ENCODE results near the gene CEP128.
"Not testable (repeated sequence)": the region's sequence is repeated elsewhere in the genome, so short reads cannot be mapped to it uniquely, and the experiment has no call there.

CEP128 gene

DNA sequence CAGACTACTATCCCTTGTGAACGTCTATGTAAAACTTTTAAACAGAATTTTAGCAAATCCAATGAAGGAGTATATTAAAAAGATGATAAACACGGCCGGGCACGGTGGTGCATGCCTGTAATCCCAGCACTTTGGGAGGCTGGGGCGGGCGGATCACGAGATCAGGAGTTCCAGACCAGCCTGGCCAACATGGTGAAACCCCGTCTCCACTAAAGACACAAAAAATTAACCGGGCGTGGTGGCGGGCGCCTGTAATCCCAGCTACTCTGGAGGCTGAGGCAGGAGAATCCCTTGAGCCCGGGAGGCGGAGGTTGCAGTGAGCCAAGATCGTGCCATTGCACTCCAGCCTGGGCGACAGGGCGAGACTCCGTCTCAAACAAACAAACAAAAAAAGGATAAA, 11.7 kb upstream of the CEP128 start:
- not testable (repeated sequence) for DNase-seq (ENCODE audit: low spot score)

DNA sequence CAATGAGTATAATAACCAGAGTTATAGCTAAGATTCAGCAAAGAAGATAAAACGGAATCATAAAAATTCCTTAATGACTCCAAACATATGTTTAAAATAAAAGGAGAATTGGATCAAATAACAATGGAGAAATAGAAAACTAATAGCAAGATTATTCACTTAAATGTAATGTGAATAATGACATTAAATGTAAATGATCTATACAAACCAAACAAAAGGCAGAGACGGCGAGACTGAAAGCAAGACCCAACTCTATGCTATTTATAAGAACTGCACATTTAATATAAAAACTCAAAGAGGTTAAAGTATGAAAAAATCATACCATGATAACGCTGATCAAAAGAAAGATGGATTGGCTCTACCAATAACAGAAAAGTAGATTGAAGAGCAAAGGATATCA, 10.0 kb upstream of the CEP128 start:
- DNase-seq (ENCODE audit: low spot score): no peak

DNA sequence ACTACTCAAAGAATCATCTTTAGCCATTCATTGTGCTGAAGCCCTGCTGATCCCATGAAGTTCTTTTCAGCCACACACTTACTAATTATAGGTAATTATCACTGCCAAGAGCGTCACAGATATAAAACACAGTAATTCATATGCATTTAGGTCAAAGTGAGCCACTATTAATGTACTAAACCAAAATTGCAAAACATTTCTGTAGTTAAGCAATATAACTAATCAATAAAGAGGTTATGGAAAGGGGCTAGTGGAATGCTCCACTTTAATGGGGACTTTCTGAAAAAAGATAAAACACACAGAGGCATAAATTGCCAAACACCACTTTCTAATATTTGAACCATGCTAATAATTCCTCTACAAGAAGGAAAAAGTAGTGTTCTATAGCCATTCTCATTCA, 6.8 kb upstream of the CEP128 start:
- DNase-seq (ENCODE audit: low spot score): no peak

DNA sequence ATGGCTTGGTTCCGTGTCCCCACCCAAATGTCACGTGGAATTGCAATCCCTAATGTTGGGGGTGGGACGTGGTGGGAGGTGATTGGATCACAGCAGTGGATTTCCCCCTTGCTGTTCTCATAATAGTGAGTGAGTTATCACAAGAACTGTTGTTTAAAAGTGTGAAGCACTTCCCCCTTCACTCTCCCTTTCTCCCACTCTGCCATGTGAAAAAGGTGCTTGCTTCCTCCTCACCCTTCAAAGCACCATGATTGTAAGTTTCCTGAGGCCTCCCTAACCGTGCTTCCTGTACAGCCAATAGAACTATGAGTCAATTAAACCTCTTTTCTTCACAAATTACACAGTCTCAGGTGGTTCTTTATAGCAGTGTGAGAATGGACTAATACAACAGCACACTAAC, 5.3 kb upstream of the CEP128 start:
- no peak for DNase-seq (ENCODE audit: low spot score)

DNA sequence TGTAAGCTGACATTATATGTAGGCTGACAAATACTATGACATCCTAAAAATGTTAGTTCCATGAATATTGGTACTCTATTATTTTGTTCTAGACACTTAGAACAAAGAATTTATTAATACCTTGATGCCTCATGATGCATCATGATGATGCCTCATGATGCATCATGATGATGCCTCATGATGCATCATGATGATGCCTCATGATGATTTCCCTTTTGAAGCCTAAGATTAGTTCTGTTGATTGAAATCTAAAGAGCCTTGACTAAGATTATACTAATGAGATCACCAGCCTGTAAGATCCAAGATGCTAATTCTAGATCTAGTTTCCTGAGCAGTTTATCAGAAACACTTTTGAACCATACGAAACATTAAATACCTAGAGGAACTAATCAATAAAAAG, 4.6 kb upstream of the CEP128 start:
- no peak for DNase-seq (ENCODE audit: low spot score)

DNA sequence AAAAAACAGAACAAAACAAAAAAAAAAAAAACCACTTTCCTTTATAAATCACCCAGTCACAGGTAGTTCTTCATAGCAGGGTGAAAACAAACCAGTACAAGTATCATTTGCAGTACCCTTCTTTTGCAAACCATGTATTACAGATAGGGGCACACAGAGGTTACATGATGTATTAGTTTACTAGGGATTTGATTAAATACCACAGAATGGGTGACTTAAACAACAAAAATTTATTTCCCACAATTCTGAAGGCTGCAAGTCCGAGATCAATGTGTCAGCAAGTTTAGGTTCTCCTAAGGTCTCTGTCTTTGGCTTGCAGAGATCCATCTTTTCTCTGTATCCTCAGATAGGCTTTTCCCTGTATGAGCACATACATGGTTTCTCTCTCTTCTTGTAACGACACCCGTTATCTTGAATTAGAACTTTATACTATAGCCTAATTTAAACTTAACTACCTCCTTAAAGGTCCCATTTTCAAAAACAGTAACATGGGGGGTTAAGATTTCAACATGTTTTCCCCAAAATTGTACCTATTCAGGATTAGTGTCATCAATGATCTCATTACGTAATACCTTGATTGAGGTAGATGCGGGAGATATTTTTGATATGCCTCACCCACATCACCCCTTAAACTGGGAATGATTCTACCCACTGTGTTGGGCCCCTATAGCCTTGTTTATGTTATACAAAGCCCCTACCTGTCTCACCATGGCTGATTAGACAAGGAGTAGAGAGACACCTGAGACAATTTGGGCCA, 3.5 kb upstream of the CEP128 start:
- no peak for DNase-seq (ENCODE audit: low spot score)

DNA sequence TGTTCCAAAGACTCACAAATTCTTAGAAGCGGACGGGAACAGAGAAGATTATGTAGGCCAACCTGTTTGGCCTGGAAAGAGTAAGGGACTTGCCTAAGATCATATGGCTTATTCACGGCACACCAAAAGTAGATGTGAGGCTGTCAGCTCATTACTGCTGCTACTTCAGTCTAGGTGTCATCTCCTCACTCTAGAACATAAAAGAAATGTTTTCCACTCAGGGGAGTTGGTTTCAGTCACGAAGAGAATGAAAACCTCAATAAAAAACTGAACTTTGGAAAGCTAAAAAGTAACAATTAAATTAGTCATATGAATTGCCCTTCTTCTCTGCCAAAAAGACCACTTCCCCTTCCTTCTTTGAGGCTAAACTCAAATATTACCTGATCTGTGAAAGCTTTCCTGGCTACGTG, 658 bp upstream of the CEP128 start:
- DNase-seq (ENCODE audit: low spot score): no peak

DNA sequence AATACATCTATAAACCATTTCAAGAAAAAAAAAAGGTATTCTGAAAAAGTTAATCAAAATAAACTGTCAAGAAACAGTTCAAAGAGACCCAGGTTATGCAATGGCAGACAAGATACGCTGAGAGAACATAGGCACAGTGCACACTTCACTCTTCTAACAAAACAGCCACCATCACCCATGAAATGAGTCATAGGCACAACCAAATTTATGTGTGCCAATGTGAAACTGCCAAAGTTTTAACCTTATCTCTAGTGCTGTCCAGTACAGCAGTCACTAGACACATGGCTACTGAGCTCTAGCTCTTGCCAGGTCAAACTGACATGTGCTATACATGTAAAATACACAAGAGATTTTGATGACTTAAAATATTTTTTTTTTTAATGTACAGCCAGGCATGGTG, 1.4 kb downstream of the CEP128 start:
- no peak for DNase-seq (ENCODE audit: low spot score)

DNA sequence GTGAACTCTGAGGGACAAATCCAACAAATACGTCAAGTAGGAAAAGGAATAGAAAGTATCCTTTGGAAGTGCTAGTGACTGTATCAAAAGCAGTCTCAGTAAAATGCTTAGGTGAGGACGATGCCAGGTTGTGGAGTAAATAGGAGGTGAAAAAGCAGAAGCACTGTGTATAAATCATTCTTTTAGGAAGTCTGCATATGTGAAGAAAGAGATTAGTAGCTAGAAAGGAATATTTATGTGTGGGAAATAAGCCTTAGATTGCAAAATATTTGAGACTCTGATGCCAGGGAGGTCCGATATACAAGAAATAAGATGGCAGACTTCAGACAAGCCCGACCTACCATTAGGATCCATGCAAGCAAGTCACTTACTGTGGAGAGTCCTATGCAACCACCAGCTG, 7.9 kb downstream of the CEP128 start:
- no peak for DNase-seq (ENCODE audit: low spot score)

DNA sequence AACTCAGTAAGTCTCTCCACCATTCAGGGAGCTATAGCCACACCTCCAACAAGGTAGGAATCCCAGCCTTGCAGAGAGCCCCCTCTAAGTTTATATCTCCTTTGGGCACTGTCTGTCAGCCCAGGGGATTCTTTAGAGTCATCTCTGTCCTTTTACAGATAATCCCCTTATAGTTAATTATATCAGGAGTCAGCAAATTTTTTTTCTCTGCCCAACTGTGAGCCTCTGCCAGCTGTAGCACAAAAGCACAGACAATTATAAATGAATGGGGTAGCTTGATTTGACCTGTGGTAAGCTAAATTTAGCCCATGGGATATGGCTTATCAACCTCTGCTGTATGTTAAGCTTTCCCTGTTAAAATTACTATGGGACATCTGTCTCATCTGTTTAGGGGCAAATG, 8.3 kb downstream of the CEP128 start:
- no peak for DNase-seq (ENCODE audit: low spot score)

DNA sequence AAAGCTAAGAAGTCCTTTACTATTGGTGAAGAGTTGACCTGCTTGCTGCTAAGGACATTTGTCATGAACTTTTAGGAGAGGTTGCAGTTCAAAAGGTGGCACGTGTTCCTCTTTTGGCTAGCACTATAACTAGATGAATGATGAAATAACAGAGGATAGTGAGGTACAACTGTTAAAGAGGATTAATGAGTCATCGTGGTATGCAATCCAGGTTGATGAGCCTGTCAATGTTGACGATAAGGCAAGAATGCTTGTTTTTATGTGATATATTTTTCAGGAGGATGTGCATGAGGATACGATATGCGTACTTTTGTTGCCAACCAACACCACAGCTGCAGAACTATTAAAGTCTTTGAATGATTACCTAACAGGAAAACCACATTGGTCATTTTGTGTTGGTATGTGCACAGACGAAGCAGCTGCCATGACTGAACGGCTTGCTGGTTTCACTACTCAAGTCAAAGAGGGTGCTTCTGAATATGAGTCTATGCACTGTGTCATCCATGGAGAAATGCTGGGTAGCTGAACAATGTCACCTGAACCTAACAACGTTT, 10.6 kb downstream of the CEP128 start:
- DNase-seq (ENCODE audit: low spot score): peak; percentile 53

DNA sequence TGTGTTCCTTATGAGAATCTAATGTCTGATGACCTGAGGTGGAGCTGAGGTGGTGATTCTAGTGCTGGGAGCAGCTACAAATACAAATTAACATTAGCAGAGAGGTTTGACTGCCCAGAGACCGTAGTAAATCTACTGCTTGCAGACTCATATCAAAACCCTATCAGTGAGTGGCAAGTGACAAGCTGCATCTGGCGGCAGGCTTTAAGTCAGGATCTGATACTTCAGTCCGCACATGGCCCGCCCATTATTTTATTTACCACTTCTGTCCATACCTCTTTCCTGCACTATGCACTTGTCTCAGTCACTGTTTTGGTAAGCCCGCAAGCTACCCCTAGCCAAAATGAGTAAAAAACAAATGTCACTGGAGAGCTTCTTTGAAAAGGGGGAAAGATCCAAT, 11.4 kb downstream of the CEP128 start:
- DNase-seq (ENCODE audit: low spot score): no peak

DNA sequence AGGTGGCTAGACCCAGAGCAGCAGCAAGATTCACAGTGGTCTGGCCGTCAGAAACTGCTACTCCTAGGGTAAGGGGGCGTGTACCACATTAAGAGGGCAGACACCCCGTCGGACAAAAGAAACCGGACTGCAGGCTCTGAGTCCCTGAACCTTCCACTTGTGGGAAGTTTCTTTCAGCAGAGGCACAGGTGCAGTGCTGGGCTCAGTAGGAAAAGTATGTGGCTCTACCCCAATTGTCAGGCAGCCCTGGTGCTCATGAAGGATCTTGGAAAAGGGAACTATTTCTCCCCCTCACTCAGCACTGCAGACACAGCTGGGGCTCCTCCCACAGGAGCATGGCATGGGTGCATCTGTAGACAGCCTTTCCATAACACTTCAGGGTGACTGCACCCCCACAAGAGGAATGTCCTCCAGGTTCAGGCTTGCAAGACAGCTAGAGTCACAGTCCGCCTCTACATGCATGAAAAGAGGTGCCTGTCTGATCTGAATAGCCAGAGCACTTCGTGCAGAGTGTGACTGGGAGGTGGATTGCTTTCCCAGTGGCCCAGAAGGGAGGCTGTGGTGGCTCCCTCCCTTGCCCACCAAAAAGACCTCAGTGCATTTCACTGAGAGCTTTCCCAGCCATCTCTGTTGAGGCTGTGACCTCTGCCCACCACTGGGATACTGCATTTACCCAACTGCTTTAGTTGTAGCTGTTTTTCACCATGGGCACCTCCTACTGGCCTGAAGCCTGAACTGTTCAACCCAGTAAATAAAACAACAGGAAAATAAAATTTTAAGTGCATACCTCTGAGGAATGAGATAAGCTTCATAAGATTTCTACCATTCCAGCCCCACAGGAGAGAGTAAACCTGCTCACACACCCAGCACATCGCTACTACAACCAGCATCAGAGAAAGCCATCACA, 14.2 kb downstream of the CEP128 start:
- DNase-seq (ENCODE audit: low spot score): no peak

DNA sequence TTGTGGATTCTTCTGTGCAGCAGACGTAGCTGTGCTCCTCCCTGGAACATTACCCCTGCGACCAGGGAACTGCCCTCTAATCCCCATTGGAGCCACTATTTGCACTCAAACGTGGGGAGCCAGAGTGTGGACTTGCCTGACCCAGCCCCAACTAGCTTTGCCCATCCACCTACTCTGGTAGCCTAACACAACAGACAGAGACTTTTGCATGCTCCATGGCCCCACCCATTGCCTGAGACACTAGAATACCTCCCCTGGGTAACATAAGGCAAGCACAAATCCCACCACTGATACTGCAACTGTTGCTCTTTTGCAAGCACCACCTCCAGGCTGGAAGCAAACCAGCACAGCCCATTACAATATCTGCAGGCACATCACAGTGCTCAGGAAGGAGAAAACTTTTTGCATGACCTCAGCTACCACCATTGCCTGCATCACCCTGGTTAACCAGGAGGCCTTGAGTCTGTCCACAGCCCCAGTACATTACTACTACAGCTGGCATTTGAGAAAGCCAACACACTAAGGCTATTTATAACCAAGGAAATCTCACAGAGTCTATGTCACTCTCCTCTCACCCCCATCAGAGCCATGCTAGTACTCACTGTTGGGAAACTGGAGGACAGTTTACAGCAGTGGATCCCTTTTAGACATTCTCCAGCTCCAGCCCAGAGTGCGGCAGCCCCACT, 15.0 kb downstream of the CEP128 start:
- DNase-seq (ENCODE audit: low spot score): peak; percentile 49

DNA sequence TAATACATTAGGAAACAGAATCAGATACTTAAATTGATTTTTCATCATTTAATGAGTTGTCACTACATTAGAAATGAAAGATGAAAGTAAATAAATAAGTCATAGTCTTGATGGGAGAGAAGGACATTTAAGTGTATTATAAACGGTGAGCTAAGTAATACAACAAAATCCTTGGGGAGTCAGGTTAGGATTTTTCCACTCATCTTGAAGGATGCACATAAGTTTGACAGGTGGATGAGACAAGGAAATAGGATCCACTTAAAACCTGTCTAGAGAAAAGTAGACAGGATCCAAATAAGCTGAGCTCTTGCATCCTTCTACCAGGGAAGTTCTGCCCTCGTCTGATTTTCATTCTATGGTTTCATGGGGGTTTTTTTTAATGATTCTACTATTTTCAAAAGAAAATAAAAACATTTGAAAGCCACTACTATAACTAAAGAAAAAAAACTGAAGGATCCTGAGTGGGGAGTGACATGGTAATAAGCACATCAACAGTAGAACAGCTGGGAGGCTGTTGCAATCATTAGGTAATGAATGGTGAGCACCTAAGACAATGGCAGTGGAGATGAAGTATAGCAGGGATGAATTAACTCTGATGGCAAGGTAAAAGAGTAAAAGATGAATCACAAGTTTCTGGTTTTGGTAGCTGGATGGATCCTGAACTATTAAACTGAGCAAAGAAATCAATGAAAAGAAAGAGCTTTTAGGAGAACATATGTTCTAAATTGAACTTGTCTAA, 17.0 kb downstream of the CEP128 start:
- DNase-seq (ENCODE audit: low spot score): no peak

DNA sequence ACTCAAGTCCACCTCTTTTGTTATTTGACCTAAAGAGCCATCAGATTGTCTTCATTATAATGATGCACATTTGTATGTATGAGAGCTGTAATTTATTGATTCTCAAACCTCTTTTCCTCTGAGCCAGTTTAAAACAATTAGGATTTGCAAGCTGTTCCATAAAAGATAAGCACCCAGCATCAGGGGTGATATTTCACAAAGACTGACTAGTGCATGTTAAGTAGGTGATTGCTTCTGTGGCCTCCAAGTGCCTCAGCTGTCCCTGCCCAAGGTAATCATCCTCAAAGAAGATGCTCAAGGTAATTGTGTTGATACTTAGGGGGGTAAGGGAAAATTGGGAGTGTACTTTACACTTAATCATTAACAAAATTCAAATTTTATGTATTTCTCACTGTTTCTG, 18.2 kb downstream of the CEP128 start:
- no peak for DNase-seq (ENCODE audit: low spot score)

DNA sequence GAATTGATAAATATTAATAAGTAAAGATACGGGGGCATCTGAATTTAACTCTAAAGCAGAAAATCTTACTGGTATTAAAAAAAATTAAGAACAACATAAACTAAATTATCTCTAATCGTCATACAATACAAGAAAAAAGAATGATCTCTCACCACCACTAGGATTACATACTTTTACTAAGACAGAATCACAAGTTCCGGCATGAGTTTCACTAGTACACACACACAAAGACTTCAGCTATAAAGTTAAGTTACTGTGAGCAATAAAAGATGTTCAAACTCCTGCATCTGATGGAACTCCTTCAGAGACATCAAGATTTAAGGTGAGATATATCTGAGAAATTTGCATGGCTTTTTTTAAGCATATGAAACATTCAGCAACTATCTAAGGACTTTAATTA, 21.9 kb downstream of the CEP128 start:
- no peak for DNase-seq (ENCODE audit: low spot score)

DNA sequence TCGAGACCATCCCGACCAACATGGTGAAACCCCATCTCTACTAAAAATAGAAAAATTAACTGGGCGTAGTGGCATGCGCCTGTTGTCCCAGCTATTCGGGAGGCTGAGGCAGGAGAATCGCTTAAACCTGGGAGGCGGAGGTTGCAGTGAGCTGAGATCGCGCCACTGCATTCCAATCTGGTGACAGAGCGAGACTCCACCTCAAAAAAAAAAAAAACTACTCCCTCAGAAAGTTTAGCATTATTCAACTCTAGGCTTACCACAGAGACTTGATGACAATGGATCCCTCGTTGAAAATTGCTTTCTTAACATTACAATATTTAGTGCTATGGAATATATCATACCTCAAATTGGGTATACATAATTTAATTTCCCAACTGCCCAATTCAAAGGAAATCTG, 29.5 kb downstream of the CEP128 start:
- not testable (repeated sequence) for DNase-seq (ENCODE audit: low spot score)

DNA sequence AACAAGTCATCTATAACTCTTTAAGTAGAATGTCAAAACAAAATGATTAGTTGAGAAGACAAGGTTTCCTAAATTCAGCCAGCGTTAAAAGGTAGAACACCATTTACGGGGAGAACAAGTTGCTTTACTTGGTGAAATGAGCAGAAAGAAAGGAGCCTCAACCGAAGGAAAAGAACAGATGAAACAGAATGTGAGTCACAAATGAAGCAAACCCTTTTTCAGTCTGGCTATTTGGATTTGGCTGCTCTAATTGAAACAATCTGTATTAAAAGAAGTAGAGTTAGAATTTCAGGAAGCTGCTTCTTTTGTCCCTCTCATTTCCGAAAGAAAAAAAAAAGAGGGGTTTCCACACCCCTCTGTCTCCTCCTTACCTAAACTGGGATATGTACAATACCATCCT, 34.6 kb downstream of the CEP128 start:
- peak; percentile 63 for DNase-seq (ENCODE audit: low spot score)

DNA sequence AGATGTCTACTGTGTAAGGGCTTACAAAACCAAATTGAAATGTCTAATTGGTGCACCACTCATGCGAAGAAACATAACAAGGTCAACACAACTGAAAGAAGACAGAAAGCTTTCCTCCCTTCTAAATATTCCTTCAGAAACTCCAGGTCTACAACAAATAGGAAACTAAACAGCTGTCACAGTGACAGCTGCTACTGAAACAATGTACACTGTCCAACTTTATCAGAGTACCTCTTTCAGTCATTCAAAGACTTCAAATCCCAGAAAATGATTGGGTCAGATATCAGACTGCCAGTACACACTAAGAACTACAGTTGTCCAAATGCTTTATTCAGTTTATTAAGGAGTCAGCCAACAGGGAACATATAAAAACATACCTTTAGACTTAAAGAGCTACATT, 35.2 kb downstream of the CEP128 start:
- no peak for DNase-seq (ENCODE audit: low spot score)

DNA sequence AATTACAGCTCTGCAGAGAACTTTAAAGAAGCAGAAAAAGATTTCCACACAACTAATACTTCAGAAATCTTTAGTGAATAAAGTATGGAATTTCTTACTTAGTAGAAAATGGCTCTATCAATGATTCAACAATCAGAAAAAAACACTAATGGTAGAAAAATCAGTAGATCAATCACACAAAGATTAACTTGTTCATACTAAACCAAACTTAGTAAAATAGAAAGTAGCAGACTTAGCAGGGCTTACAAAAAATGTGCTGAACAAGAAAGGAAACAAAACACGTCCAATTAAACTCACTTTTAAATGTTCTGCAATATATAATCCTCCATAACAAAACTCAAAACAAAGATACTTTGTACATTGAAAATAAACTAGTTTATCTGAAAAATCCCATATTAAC, 38.9 kb downstream of the CEP128 start:
- DNase-seq (ENCODE audit: low spot score): no peak

DNA sequence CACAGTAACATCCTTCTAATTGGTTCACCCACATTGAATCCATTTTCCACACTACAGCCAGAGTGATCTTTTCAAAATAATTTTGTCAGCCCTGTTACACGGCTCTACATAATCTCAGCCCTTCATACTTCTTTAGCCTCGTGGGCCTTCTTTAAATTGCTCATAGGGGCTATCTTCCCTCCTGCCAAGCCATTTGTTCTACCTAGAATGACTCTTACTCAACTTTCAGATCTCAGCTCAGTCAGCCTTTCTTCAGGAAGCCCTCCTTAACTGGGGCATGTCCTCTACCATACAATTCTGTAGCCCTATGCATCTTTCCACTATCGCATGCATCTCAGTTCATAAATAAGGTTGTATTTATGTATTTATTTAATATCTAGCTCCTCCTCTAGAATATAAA, 39.7 kb downstream of the CEP128 start:
- no peak for DNase-seq (ENCODE audit: low spot score)
